GM12865 (cell line): Measurements from ENCODE around the gene B9D2.

ENCODE experiments used
- DNase-seq: peaks from one replicate; pipeline ENCODE4 v3.0.0; 2010; ENCODE audit warnings: low read depth
- H3K4me3 ChIP-seq: 2 replicates; pipeline ENCODE4 v1.5.1; 2011; ENCODE audit warnings: mild to moderate bottlenecking, low read depth, low read length, control low read depth
- CTCF ChIP-seq: IDR thresholded peaks from 2 replicates; pipeline ENCODE4 v1.5.1; 2011; ENCODE audit warnings: low read length, control low read depth, low read depth, inconsistent platforms; ENCODE audit not compliant: insufficient read depth; ENCODE audit errors: missing control alignments

B9D2 gene

DNA sequence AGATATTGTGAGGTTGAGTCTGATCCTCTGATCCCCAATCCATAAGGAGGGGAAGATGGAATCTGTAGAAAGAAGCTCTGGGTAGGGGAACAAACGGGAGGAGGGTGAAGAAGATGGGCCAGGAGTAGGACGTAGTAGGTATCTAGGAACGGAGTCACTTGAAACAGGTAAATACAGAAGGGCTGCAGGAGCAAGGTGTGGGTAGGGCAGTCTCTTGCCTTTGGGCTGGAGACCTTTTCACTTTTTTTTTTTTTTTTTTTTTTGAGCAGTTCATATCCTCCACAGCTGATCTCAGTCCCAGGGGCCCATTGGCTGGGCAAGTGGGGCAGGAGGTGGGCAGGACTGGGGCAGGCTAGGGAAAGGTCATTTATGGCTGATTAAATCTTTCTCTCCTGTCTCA is 35.1 kb upstream of the B9D2 start:
- H3K4me3 ChIP-seq, result peak overlapping the region; percentile 89
- DNase-seq, result no peak
- no peak for TF ChIP-seq CTCF

DNA sequence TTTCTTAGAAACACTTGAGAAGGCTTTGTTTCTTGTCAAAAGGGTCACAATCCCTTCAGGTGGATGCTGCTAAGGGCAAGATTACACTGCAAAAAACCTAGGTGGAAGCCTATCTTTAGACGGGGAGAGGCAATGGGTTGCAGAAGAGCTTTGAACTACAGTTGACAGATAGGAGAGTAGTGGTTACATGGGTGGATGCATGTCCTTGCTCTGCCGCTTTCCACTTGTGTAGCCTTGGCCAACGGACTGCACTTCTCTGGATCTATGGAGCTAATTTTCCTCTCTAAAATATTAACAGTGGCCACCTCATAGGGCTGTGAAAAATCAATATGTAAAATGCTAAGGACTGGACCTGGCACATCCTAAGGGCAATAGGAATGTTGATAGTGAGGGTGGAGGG is 34.6 kb upstream of the B9D2 start:
- H3K4me3 ChIP-seq, result peak overlapping the region; percentile 89
- DNase-seq, result peak; percentile 22
- TF ChIP-seq CTCF, result no peak

GRCh38 chr19:41398050-41398418 is 34.1 kb upstream of the B9D2 start:
- DNase-seq, result peak; percentile 17

GRCh38 chr19:41397086-41398049 is 33.4 kb upstream of the B9D2 start, which contains the start of the genes BCKDHA and EXOSC5:
Gene BCKDHA, plus strand, starts transcription at chr19:41397818. Its CDS starts 10 bp downstream, at chr19:41397828.
Gene EXOSC5, minus strand, starts transcription at chr19:41397359. Its CDS starts 31 bp downstream, at chr19:41397328.
- peak within 1 kb of the TSS; percentile 96 for H3K4me3 ChIP-seq
- TF ChIP-seq CTCF, result no peak
- DNase-seq, result peak; percentile 100

More at GRCh38 chr19:41398050-41398418, 34.1 kb upstream of the B9D2 start:
- H3K4me3 ChIP-seq, result peak overlapping the region; percentile 89
- no peak for TF ChIP-seq CTCF

GRCh38 chr19:41395355-41395754 is 31.4 kb upstream of the B9D2 start:
- H3K4me3 ChIP-seq, result peak overlapping the region; percentile 96
- TF ChIP-seq CTCF, result no peak
- peak; percentile 29 for DNase-seq

DNA sequence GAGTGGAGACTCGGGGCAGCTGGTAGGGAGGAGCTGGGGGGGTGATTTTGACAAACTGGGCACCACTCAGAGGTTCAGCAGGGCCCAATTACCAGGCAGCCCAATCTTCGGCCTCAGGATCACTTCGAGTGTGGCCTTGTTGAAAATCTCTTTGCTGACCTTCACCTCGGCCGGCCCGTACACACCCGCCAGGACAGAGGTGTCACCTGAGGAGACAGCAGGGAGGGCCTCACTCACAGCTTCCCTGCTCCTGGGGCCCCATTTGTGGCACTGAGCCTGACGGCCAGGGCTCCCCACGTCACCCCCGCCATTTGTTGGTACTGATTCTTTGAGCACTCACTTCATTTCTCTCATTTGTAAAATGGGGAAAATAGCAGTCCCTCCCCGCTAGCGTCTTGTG is 28.8 kb upstream of the B9D2 start:
- DNase-seq, result no peak
- TF ChIP-seq CTCF, result no peak

DNA sequence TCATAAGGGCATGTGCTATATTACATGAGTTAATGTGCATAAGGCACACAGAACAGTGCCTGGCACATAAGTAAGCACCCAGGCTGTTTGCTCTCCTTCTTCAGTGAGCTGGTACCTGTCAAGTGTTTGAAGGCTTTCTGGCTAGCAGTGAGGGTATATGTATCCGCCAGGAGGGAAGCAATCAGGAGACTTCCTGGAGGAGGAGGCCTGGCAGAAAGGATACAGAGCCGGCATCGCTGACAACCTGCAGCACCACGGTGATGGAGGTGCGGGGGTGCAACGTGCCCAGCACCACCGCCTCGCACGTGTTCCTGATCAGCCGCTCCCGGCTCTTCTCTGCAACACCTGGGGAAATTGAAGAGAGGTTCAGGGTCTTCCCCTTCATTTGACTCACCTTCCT is 27.7 kb upstream of the B9D2 start:
- DNase-seq, result no peak
- no peak overlapping the region for H3K4me3 ChIP-seq
- TF ChIP-seq CTCF, result no peak

More for the DNA sequence above, 28.8 kb upstream of the B9D2 start:
- H3K4me3 ChIP-seq, result no peak overlapping the region
